Measurements from ENCODE around the gene ZNF629. TPM values are rescaled to one million over a fixed set of nuclear protein-coding genes. Genes with fewer than 3 reads are reported as not detected.

The ZNF629 gene
- total and polyA plus RNA-seq, 2 donors (not counting 1 experiment from before 2014, with no cell fraction given): 1.2 to 6.9 TPM

DNA sequence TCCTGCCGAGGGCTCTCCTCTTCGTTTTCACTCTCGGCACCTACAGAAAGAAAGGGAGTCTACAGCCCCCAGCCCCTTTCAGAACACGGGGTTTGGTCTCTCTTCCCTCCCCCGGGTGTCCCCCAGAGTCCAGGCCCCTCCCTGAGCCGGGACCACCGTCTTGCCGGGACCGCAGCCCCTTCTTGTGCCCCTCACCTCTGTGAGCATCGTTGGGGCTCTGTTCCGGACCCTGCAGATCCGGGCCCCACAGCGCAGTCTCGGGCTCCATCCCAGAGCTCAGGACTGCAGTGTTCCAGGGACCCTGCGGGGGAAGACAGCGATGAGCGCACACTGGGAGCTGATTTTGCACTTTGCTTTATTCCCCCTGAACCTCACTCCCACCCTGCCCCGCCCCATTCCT is 2.8 kb downstream of the ZNF629 start:
- ChIA-PET CTCF (no interaction called here), POLR2A (no interaction called here)
- no peak overlapping the region for H3K27ac ChIP-seq (ENCODE audit: low read length in 2 of 2)
- intact Hi-C loops (cut with micrococcal nuclease): no loop called here
- Mint-ChIP-seq H3K27me3 (peaks cover 10% of the 10 kb centered on the region), H3K4me1 (peaks cover 17% of the 10 kb centered on the region), H3K4me3 (no peak overlapping the region), H3K9me3 (ENCODE audit: insufficient read depth) (no peaks in the 10 kb centered on the region), H3K27ac (no peak overlapping the region)
- TF ChIP-seq, protein P1, sequence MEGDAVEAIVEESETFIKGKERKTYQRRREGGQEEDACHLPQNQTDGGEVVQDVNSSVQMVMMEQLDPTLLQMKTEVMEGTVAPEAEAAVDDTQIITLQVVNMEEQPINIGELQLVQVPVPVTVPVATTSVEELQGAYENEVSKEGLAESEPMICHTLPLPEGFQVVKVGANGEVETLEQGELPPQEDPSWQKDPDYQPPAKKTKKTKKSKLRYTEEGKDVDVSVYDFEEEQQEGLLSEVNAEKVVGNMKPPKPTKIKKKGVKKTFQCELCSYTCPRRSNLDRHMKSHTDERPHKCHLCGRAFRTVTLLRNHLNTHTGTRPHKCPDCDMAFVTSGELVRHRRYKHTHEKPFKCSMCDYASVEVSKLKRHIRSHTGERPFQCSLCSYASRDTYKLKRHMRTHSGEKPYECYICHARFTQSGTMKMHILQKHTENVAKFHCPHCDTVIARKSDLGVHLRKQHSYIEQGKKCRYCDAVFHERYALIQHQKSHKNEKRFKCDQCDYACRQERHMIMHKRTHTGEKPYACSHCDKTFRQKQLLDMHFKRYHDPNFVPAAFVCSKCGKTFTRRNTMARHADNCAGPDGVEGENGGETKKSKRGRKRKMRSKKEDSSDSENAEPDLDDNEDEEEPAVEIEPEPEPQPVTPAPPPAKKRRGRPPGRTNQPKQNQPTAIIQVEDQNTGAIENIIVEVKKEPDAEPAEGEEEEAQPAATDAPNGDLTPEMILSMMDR (IDR thresholded peaks at IDR 0.05): no peak
- TF ChIP-seq EZH2 (IDR thresholded peaks at IDR 0.05; ENCODE audit: borderline replicate concordance, insufficient read depth, low read depth, low read length, poor library complexity, severe bottlenecking): no peak
- no peak overlapping the region for H3K9ac ChIP-seq (ENCODE audit: low read length)
- WGBS (ENCODE audit: insufficient coverage): 92% methylated on average over 15 of the region's 18 CpGs
- no peak for DNase-seq
- no peaks in the 10 kb centered on the region for H4K20me1 ChIP-seq (ENCODE audit: control insufficient read depth, insufficient read depth, low read length, poor library complexity, severe bottlenecking)
- H3K27me3 ChIP-seq (replicated peaks in 1 of 4; ENCODE audit: control extremely low read depth in 1 of 4, control insufficient read depth in 3 of 4, insufficient read depth in 4 of 4, low read length in 3 of 4): peaks cover 0 to 17% (median 4%) of the 10 kb centered on the region in 4 experiments
- no peaks in the 10 kb centered on the region for H3K9me3 ChIP-seq (ENCODE audit: control extremely low read depth in 1 of 3, control insufficient read depth in 2 of 3, insufficient read depth in 1 of 3, low read length in 2 of 3)
- ATAC-seq (ENCODE audit: low read depth): no peak
- H3K4me1 ChIP-seq (ENCODE audit: control insufficient read depth in 2 of 2, insufficient read depth in 2 of 2, low read length in 2 of 2): peaks cover 16 to 20% of the 10 kb centered on the region in 2 donors
- H3K36me3 ChIP-seq (replicated peaks in 1 of 2; ENCODE audit: control extremely low read depth in 1 of 2, control insufficient read depth in 1 of 2, extremely low read depth in 1 of 2, insufficient read depth in 2 of 2, low read length in 1 of 2): no peaks in the 10 kb centered on the region
- H3K79me2 ChIP-seq (ENCODE audit: control insufficient read depth, insufficient read depth, low read length): no peaks in the 10 kb centered on the region
- H2AFZ ChIP-seq (ENCODE audit: insufficient read depth, low read depth, low read length, poor library complexity, severe bottlenecking): no peak overlapping the region
- no peak overlapping the region for H3K4me3 ChIP-seq (ENCODE audit: control extremely low read depth in 1 of 5, extremely low read depth in 1 of 5, insufficient read depth in 1 of 5, low read depth in 2 of 5, low read length in 4 of 5)
- no peak overlapping the region for H3K4me2 ChIP-seq (replicated peaks; ENCODE audit: low read depth, low read length, poor library complexity, severe bottlenecking)

DNA sequence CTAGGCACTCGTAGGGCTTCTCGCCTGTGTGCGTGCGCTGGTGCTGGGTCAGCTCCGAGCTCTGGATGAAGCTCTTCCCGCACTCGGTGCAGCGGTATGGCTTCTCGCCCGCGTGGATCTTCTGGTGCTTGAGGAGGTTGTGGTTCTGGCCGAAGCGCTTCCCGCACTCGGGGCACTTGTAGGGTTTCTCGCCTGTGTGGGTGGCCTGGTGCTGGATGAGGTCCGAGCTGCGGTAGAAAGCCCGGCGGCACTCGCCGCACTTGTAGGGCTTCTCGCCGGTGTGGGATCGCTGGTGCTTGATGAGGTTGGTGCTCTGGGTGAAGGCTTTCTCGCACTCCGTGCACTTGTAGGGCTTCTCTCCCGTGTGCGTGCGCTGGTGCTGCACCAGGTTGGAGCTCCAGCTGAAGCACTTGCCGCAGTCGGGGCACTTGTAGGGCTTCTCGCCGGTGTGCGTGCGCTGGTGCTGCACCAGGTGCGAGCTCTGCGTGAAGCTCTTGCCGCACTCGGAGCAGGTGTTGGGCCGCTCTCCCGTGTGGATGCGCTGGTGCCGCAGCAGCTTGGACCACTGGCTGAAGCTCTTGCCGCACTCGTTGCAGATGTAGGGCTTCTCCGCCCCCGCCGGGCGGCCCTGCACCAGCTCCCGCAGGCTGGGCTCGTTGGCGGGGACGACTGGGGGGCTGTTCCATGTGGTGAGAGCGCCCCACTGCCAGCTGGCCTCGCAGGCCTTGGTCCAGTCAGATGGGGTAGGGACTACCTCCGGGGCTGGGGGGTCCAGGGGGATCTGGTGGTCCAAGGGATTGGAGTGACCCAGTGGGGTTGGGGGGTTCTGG is 3.5 kb downstream of the ZNF629 start:
- Histone ChIP-seq H3K9ac (ENCODE audit: low read length) (no peak overlapping the region), H2AFZ (ENCODE audit: insufficient read depth, low read depth, low read length, poor library complexity, severe bottlenecking) (no peak overlapping the region), H3K27me3 (replicated peaks in 1 of 4; ENCODE audit: control extremely low read depth in 1 of 4, control insufficient read depth in 3 of 4, insufficient read depth in 4 of 4, low read length in 3 of 4) (peaks cover 0 to 17% (median 6%) of the 10 kb centered on the region in 4 experiments), H3K4me3 (ENCODE audit: control extremely low read depth in 1 of 5, extremely low read depth in 1 of 5, insufficient read depth in 1 of 5, low read depth in 2 of 5, low read length in 4 of 5) (no peak overlapping the region), H4K20me1 (ENCODE audit: control insufficient read depth, insufficient read depth, low read length, poor library complexity, severe bottlenecking) (no peaks in the 10 kb centered on the region), H3K36me3 (replicated peaks in 1 of 2; ENCODE audit: control extremely low read depth in 1 of 2, control insufficient read depth in 1 of 2, extremely low read depth in 1 of 2, insufficient read depth in 2 of 2, low read length in 1 of 2) (no peaks in the 10 kb centered on the region), H3K79me2 (ENCODE audit: control insufficient read depth, insufficient read depth, low read length) (no peaks in the 10 kb centered on the region), H3K4me1 (ENCODE audit: control insufficient read depth in 2 of 2, insufficient read depth in 2 of 2, low read length in 2 of 2) (peaks cover 16 to 20% of the 10 kb centered on the region in 2 donors), H3K9me3 (ENCODE audit: control extremely low read depth in 1 of 3, control insufficient read depth in 2 of 3, insufficient read depth in 1 of 3, low read length in 2 of 3) (no peaks in the 10 kb centered on the region), H3K4me2 (replicated peaks; ENCODE audit: low read depth, low read length, poor library complexity, severe bottlenecking) (no peak overlapping the region), H3K27ac (ENCODE audit: low read length in 2 of 2) (no peak overlapping the region)
- ATAC-seq (ENCODE audit: low read depth) (no peak), DNase-seq (no peak)
- CTCF ChIA-PET: no interaction called here
- peaks cover 17% of the 10 kb centered on the region for H3K4me1 Mint-ChIP-seq
- intact Hi-C loops (cut with micrococcal nuclease): no loop called here
- POLR2A ChIA-PET: interaction anchor here (0.5 to 1.2 kb wide), 2 partner anchors 45 to 121 kb away, joined by 3 to 5 read pairs; no protein-coding TSS in a partner anchor
- H3K4me3 Mint-ChIP-seq: no peak overlapping the region
- no peak overlapping the region for H3K27ac Mint-ChIP-seq
- no peak for TF ChIP-seq EZH2 (IDR thresholded peaks at IDR 0.05; ENCODE audit: borderline replicate concordance, insufficient read depth, low read depth, low read length, poor library complexity, severe bottlenecking)
- TF ChIP-seq, protein P1 (IDR thresholded peaks at IDR 0.05): no peak
- 97% methylated on average over 55 of the region's 57 CpGs for WGBS (ENCODE audit: insufficient coverage)
- H3K27me3 Mint-ChIP-seq: peaks cover 15% of the 10 kb centered on the region
- H3K9me3 Mint-ChIP-seq (ENCODE audit: insufficient read depth): no peaks in the 10 kb centered on the region

Measured in B cell (primary cell).